ENCODE results near the gene WDSUB1.

WDSUB1 gene

GRCh38 chr2:159219394-159219998 is 67.0 kb downstream of the WDSUB1 start:
- no peak for DNase-seq

DNA sequence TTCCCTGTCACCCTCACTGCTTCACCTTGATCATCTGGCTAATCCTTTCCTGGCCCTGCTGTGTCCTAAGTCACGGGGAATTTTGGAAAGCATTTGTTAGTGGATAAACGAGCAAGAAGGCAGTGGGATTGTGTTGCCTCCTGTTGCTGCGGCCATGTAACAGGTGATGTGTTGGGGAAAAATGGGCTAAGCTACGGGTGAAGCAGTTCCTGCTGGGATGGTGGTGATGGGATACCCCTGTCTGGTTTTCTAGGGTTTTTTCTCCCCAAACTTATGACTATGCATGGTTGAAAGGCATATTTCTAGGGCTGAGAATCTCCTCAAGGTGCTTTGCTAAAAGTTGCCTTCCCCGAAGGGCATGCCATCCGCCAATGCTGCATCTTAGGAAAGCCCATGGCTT is 68.1 kb downstream of the WDSUB1 start:
- DNase-seq: no peak

DNA sequence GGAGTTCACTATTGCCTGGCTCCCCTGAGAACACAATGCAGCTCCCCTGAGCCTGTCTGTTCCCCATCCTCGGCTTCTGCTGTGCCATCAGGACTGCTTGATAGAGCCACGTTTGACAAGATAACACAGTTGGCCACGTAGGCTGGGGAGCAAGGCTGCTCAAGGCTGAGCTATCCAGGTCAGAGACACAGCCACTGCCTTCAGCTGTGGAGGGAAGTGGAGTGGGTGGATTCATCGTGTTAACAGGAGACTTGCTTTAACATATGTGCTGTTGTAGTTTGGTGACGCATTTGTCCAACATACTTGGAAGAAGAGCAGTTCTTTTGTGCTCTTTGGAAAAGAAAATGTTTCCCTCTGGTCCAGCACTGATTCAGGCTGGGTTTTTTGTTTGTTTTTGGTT is 68.8 kb downstream of the WDSUB1 start:
- DNase-seq: no peak

DNA sequence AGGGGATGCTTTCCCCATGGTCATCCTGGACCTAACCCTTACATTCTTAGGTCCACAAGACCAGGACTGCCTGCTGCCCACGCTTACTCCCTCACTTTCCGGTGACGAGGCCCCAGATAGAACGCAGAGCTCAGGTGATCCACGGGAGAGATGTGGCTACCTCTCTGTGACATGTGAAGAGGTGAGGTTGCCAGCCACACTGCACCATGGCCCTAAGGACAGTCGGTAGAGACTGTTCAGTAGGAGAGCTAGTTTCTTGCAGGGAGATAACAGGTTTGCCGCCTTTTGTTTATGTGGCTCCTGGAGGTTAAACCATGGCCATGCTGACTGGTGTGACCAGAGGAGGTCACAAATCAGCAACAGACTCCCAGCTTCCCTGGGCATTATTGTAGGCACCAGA is 71.4 kb downstream of the WDSUB1 start:
- no peak for DNase-seq

DNA sequence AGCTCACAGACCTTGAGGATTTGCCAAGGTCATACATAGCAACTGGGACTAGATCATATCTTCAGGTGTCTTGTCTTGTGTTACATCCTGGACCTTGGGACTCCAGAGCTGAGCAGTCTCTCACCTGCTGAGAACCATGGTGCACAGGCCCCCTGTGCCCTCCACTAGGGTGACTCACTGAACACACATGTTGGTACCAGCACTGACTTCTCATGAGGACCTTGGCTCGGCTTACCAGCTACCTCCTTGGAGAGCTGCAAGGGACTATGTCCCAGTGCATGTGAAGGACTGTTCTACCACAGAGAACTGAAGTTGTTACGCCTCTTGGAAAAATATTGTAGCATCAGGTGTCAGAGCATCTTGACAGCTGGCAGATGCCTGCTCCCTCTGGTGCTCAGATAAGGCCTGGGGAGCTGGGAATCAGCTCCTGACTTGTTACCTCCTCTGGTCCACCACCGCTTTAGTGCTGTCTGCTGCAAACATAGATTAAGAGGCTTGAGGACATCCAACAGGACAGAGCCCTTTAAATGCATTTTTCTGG is 72.1 kb downstream of the WDSUB1 start:
- DNase-seq: peak; percentile 20

- no peak for DNase-seq
Measured at GRCh38 chr2:159213296-159213695, 73.2 kb downstream of the WDSUB1 start.

DNA sequence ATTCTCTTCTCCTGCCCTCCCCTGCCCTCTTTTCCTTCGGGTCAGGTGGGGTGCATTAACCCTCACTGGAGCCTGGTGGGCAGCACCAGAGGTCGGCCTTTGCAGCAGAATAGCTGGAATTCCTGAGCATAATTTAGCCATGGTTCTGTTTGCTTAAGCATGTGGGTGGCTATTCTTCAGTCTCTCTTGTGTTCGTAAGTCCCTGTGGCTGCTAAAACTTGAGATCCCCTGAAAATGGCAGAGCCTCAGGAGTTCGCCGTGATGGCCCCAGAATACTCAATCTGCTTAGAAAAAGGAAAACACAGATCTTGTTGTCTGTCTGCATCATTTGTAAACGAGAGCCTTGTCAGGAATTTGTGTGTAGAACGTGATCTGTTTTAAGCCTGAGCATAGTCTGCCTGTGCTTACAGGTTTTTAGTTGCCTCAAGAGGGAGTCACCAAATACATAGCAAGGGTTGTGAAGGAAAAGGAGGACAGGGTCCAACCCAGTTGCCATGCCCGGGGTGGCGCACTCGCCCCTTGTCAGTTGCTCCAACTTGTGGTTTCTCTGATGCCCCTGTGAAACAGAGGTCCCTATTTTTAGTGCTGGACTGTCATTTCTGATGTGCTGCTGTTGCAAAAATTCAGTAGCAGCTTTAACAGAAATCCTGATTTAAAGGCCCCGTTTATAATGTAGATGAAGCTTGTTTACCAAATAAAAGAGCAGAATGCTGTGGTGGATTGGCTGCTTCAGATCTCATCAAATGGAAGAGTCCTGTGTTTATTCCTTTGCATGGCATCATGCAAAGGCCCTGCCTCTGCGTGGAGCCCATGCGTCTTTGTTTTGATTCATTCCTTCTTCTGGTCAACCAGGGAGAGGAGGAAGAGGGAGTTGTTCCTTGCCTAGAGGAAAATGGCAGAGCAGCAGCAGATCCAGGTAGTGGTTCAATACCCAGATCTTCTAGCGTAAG is 74.8 kb downstream of the WDSUB1 start:
- no peak for DNase-seq

- no peak for DNase-seq
Measured at GRCh38 chr2:159209341-159210306, 76.9 kb downstream of the WDSUB1 start.

GRCh38 chr2:159208438-159208837 is 78.1 kb downstream of the WDSUB1 start:
- no peak for DNase-seq

GRCh38 chr2:159206736-159207380 is 79.6 kb downstream of the WDSUB1 start:
- DNase-seq: no peak

- DNase-seq: no peak
Measured at GRCh38 chr2:159204381-159205144, 81.9 kb downstream of the WDSUB1 start.

- no peak for DNase-seq
Measured at GRCh38 chr2:159202568-159203071, 83.9 kb downstream of the WDSUB1 start.

DNA sequence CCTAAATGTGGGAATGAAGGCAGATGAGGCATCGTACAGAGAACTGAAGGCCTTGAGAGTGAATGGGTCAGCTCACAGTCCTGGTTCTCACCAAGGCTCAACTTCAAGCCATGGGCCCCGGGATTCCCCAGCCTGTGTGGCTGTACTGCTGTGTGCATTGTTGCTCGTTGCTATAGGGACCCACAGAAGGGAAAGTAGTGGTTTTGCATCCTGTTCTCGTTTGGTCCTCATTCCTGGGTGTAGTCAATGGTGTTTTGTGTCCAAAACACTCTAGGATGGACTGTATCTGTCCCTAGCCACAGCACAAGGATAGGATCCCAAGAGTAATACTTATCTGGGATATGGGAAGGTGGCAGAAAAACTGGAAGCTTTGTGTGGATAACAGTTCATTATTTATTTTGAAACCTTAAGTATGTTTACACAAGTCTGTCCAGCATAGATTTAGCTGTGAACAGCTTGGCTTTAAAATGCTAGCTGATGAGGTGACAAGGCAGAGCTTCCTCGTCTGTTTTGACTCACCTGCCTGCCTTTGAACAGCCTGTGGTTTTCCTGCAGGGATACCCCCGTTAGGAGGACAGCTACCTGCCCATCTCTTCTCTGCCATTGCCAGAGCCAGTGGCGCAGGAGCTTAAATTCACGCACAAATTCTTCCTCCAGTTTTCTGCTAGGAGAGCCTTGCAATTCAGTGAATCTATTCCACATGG is 85.0 kb downstream of the WDSUB1 start:
- DNase-seq: no peak

GRCh38 chr2:159200498-159200897 is 86.0 kb downstream of the WDSUB1 start:
- DNase-seq: peak; percentile 55

DNA sequence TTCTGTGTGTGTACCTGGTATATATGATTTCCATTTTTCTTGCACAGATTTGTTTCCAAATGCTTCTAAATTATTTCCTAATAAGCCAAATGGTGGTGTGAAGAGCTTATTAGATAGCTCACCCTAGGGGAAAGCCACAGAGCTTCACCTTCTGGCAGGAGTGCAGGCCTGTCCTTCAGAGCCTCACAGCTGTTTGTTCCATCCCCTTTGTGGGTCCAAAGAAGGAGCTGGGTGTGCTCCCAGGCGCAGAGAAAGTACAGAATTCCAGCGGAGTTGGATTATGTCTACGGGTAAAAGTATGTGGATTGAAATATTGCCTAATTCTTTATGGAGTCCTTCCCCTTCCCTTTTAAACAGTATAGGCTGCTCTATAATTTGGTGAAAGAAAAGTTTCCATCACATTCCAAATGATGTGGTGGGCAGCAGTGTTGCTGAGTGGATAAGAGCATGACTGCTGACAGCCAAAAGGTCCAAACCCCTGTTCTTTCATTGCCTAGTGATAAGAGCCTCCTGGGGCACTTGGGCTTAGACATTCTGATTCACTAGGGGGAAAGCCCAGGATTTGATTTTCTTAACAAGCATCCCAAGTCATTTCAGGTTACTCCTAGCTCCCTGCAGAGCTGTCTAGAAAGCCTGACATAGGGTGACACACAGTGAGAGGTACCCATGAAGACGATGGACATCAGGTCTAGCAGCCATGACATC is 86.6 kb downstream of the WDSUB1 start:
- DNase-seq: no peak

DNA sequence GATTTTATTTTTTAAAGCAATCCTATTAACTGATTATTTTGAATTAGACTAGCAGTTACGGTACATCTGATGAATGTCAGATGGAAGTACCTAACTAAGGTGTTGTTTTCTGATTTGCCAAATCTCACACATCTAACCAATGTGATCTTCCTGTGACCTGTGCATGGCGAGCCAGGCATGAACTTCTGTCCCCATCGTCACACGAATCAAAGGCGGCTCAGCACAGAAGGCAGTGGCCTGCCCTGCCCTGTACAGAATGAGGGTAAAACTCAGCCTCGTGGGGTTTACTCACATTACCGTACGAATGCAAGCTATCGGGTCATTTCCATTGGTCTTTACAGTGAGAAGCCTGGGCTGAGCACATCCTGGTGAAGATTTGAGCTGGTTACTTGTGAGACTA is 87.3 kb downstream of the WDSUB1 start:
- no peak for DNase-seq

- DNase-seq: no peak
Measured at GRCh38 chr2:159196393-159196925, 90.0 kb downstream of the WDSUB1 start.

DNA sequence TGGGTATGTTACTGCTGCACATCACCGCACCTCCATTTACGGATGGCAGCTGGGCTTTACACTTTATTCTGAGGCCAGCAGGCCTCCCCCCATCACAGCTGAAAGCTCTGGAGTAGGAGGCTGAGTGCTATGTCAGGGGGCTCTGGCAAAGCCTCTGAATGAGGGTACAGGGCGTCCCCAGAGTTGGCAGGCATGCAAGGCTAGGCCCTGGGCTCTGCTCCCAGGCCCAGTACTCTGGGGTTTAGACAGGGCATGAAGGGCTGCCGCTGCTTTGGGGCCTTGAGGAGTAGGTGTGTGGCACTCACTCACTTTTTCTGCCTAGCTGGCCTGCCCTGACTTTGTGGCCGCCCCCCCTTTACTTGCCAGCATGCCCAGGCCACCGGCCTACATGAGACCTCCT is 90.8 kb downstream of the WDSUB1 start:
- no peak for DNase-seq

DNA sequence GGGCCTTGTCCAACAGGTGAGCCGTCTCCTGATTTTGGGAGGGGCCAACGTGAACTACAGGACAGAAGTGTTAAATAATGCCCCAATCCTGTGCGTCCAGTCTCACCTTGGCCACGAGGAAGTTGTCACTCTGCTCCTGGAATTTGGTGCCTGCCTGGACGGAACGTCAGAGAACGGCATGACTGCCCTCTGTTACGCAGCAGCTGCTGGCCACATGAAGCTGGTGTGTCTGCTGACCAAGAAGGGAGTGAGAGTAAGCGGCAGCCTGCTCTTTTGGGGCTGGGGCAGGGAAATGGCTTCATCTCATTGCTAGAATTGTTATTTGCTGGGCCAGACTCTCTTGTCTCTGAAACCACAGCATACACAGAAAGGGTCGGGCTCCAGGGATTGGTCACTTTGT is 92.3 kb downstream of the WDSUB1 start:
- DNase-seq: no peak

GRCh38 chr2:159193791-159194190 is 92.7 kb downstream of the WDSUB1 start:
- no peak for DNase-seq

Measured in DMS79 (cell line).